ENCODE results near the gene COLEC11.
A peak's percentile ranks its signal among the peaks of the same experiment; 100 is the strongest.
"Not testable (repeated sequence)": the region's sequence is repeated elsewhere in the genome, so short reads cannot be mapped to it uniquely, and the experiment has no call there.

COLEC11 gene

DNA sequence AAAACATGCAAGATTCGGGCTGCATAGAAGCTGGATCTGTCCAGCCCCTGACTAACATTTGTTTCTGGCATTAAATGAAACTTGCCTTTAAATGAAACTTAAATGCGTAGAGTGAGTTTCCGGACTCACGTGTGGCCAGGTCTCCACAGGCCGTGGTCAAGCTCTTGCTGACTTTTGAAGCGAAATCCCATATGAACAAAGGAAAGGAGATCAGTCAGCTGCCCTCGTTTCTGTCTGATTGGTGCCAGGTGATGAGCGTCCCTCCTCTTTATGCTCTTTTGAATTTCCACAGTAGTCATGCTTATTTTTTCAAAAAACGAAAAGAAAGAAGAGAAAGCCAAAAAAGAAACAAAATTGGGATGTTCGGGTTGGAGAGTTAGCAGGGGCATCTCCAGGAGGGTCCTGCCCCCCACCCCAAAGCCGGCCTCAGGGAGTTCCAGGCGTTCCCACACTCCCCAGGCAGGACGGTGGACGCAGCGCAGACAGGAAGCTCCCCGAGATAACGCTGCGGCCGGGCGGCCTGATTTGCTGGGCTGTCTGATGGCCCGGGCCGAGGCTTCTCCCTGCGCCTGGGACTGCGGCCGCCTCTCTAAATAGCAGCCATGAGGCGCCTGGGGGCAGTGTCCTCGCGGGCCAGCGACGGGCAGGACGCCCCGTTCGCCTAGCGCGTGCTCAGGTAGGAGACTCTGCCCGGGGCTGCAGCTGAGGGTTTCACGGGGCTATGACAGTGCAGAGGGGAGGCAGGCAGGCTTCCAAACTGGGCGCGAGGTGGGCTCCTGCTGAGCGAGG lies at the start of gene COLEC11:
TSS of gene COLEC11 (plus strand) at position 620 of the 789 bp plus-strand sequence. CDS start 9,229 bp downstream, outside the sequence.
- DNase-seq, result no peak

DNA sequence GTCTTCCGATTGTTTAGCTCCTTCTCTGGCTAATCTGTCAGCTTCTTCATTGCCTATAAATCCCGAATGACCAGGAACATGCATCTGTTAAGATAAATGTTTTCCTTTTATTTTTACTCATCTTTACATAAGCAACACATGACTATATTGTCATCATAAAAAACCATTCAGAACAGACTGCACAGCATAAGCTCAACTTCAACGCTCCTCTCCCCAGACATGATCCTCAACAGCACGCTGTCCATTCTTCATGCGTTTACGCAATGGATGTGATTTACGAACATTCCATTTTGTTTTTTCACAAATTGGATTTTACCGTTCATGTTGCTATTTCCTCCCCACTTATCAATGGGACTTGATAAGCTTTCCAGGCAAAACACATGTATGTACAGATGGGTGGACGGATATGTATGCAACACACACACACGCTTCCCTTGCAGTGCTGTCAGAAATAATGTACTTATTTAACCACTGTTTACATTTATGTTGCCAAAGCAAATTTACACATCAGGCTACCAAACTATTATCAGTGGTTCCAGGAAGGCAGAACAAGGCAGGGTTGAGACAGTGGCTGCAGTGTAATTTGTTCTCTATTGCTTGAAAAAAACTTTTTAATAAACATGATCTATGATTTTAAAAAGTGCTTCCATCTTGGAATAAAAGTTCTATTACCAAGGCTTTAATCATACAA lies 49.0 kb upstream of the COLEC11 start:
- DNase-seq, result no peak

DNA sequence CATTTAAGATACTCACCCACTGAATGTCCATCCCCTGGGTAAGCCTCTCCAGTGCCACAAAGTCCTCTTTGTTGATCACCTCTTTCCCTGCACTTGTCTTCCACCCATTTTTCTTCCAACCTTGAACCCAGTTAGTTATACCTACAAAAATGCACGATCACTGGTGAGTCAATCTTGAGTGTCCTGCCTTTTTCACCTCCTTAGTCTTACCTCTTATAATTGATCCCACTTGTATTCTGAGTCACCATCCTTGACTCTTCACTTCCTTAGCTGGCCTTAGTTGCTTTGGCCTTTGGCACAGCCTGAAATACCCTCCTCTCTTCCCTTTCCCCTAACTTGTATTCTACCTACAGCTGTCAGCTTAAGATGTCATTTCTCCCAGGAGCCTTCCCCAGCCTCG lies 47.0 kb upstream of the COLEC11 start:
- no peak for DNase-seq

DNA sequence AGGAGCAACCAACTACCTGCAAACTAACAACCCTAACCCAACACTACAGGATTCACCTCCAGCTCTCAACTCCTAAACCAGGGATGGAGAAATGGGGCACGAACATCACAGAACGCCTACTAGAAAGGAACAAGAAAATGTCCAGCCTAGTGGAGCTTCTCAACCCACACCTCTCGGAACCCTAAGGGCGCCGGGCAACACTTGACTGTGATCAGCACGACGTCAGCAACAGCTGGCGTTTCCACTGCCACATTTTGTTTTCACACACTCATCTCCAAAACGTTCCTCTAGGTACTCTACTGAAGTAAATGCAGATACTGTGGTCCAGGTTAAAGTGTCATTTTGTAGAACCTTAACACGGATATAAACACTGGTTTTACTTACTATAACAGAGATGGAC lies 41.0 kb upstream of the COLEC11 start:
- no peak for DNase-seq

GRCh38 chr2:3557639-3558204 lies 37.2 kb upstream of the COLEC11 start:
- peak in 1 of 2 donors; percentile 29 for DNase-seq

- DNase-seq, result peak; percentile 99 to 100
Measured at GRCh38 chr2:3558205-3559014, 36.5 kb upstream of the COLEC11 start, which contains the start of gene RNASEH1. Gene RNASEH1, minus strand, starts transcription at chr2:3558333. Its CDS starts 73 bp downstream, at chr2:3558260.

DNA sequence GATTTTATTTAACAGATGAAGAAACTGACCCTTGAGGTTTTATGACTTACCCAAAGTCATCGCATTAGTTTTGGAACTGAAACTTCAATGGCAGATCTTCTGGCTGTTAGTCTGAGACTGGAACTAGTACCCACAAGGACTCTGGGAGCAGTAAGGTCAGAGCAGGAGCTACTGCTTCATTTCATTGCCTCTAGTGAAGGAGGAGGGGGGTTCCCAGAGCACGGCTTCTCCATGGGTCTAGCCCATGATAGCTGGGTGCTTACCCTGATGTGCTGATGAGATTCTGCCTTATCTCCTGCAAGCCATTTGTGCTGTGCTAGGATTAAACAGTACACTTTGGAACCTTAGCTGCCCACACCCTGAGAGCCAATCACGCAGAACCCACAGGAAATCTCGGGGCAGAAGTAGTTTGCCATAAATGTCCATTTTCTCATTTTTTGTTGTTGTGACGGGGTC lies 31.4 kb upstream of the COLEC11 start:
- no peak for DNase-seq

DNA sequence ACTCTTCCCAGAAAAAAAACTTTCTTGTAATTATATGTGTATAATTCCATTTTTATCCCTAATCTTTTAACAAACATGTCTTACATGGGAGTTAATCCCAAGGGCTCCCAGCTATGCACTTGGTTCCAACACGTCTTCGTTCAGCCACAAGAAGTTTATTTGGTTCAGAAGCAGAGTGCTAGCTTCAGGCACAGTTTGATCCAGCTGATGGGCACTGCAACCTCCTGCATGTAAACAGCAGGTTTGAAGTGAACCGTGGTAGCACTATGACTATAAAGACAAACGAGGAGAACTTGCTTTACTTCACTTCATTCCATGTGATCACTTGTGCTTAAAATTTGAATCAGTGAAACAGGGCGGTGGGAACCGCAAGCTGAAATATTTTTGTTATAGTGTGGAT lies 29.8 kb upstream of the COLEC11 start:
- no peak for DNase-seq

DNA sequence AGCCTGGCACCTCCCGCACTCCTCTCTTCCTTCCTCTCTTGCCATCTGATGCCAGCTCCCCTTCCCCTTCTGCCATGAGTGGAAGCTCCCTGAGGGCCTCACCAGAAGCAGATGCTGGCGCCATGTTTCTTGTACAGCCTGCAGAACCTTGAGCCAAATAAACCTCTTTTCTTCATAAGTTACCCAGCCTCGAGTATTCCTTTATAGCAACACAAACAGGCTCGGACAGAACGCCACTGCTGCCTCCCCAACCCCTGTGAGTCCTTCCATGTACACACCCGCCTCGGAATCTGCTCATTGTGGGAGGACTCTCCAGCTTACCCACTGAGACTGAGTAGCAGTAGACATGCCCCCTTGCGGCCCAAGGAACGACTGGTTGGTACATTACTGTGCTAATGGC lies 28.1 kb upstream of the COLEC11 start:
- DNase-seq, result no peak

DNA sequence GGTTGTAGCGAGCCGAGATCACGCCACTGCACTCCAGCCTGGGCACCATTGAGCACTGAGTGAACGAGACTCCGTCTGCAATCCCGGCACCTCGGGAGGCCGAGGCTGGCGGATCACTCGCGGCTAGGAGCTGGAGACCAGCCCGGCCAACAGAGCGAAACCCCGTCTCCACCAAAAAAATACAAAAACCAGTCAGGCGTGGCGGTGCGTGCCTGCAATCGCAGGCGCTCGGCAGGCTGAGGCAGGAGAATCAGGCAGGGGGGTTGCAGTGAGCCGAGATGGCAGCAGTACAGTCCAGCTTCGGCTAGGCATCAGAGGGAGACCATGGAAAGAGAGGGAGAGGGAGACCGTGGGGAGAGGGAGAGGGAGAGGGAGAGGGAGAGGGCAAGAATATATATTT lies 25.3 kb upstream of the COLEC11 start:
- DNase-seq, result not testable (repeated sequence)

DNA sequence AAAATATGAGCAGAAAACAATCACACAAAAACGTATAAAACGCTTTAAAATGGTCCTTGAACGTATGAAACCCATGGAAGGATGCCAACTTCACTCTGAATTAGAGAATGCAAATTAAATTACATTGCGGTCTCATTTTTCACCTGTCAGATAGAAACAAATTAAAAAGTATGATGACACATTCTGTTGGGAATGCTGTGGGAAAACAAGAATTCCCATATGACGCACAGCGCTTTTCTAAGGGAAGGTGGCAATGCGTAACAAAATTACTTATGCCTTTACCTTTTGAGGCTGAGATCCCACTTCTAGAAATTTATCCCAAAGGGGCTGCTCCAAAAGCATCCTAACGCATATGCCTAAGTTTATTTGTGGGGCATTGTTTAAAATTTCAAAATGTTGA lies 23.6 kb upstream of the COLEC11 start:
- no peak for DNase-seq

DNA sequence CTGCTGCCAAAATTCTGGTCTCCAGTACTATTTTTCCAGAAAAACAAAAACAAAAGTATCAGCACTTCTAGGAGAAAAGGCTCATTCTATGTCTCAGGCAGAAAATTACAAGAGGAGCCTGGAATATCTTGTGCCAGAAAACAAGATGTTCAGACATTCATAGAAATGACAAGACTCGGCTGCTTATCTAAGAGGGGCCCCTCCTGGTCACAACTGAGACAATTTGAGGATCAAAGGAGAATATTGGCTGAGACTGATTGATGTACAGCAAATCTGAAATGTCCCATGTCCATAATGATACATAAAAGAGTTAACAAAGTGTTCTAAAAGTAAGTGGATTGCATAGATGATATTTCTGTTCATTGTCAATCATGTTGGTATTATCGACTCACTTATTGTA lies 22.3 kb upstream of the COLEC11 start:
- DNase-seq, result no peak

GRCh38 chr2:3574155-3574554 lies 20.8 kb upstream of the COLEC11 start:
- no peak for DNase-seq

DNA sequence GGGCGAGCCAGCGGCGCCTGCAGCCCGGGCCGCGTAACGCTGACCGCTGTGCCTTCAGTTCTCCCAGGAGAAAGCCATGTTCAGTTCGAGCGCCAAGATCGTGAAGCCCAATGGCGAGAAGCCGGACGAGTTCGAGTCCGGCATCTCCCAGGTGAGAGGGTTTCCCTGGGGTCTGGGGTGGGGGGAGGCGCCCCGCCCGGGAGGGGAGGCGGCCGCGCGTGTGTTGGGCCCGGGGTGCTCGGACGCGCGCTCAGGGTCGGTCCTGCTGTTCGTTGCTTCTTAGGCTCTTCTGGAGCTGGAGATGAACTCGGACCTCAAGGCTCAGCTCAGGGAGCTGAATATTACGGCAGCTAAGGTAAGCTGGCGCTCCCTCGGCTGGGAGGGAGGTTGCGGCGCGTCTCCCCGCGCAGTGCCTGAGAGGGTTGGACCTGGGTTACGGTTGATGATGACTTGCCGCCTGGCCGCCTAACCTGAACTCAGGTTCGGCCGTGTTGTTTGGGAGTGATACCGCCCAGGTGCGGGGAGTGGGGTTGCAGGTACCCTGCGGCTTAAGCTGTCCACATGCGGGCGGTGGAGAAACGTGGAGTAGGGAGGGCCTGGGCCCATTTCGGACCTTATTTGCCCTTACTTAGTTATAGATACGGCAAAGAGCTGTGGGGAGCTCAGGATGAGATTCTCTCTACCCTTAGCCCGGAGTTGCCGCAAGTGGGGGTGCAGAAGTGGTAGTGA lies 19.2 kb upstream of the COLEC11 start:
- no peak for DNase-seq

GRCh38 chr2:3576263-3576630 lies 18.7 kb upstream of the COLEC11 start:
- peak in 1 of 2 donors; percentile 14 for DNase-seq

DNA sequence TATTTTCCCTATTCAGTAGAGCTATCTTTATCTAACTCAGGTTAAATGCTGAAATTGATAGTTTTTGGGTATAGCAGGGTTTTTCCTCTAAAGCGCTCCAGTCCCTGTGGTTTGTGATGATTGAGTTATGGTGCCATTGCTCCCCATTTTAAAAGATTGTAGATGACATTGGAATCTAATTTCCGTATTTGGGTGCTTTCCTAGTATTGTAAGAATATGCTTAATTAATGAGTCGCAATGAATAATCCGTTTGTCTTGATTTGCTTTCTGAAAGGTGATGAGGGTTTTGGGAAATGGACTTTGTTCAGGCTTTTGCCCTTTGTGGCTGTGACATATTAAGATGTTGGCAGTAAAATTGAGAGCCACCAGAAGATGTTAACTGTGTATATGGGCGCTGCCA lies 15.9 kb upstream of the COLEC11 start:
- DNase-seq, result no peak

GRCh38 chr2:3580449-3580848 lies 14.5 kb upstream of the COLEC11 start:
- DNase-seq, result no peak

- DNase-seq, result no peak
Measured at GRCh38 chr2:3581367-3582262, 13.3 kb upstream of the COLEC11 start.

DNA sequence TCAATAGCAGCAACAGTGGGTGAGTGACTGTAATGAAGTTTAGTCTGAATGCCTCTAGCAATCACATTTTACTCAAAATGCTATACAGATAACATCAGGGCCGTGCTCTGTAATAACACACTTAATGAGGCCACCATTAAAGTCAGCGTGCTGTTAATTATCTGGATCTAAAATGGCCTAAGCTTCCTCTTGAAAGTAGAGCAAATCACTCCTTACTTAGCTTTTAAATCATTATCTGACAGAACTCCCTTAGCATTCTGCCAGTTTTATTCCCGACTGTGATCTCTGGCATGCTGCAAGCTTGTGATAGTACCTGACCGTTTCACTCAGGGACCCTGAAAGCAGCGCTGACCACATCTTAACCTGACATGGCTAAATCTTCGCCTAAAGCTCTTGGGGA lies 10.8 kb upstream of the COLEC11 start:
- DNase-seq, result no peak

DNA sequence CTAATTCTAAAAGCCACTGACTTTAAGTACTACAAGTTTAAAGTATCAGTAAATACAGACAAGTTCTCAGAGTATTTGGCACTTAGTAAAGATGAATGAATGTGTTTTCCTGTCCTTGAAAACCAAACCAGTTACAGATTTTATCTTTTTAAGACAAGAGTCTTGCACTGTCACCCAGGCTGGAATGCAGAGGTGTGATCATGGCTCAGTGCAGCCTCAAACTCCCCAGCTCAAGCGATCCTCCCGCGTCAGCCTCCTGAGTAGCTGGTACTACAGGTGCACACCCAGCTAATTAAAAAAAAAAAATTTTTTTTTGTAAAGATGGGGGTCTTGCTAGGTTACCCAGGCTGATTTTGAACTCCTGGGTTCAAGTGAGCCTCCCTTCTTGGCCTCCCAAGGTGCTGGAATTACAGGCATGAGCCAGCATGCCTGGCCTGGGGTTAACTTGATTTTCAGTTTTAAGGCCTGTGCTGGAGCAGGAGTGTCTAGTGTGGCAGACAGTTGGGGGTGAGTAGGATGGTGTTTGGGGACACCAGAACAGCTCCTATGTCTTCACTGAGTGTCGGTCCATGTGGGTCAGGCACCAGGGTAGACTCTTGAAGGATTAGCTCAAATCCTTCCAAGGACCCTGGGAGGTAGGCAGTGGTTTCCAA lies 10.2 kb upstream of the COLEC11 start:
- DNase-seq, result no peak
